Kidney epithelial cell (primary cell): ENCODE data around the gene C19orf44. TPM values are rescaled to one million over a fixed set of nuclear protein-coding genes. Genes with fewer than 3 reads are reported as not detected.
A peak's percentile ranks its signal among the peaks of the same experiment; 100 is the strongest.

Source experiments
- DNase-seq: peaks from one replicate; pipeline ENCODE4 v3.0.0-alpha.2; 2010; ENCODE audit warnings: low read depth
- H3K27me3 ChIP-seq: 2 replicates; pipeline ENCODE4 v1.6.0; 2011; ENCODE audit warnings: low read length; ENCODE audit not compliant: control insufficient read depth, insufficient read depth
- H3K36me3 ChIP-seq: 2 replicates; pipeline ENCODE4 v1.5.1; 2011; ENCODE audit warnings: low read length; ENCODE audit not compliant: control insufficient read depth, insufficient read depth
- H3K4me3 ChIP-seq: 2 replicates; pipeline ENCODE4 v1.5.1; 2011; ENCODE audit warnings: low read depth, mild to moderate bottlenecking, control low read depth, low read length
- CTCF ChIP-seq: IDR thresholded peaks from 2 replicates; pipeline ENCODE4 v1.5.1; 2011; ENCODE audit warnings: mild to moderate bottlenecking, moderate library complexity, low read length, control low read depth, inconsistent platforms; ENCODE audit not compliant: insufficient read depth, poor library complexity, severe bottlenecking
- total RNA-seq: library from RNA; depleted of rRNA; stranded (reverse); fragments of >200 nt; gene quantifications from 2 replicates; pipeline ENCODE4 v1.2.3, GENCODE V29; 2015

C19orf44 gene
- total RNA-seq, 1 donor from 2014 or later = 2.7 TPM

- peaks cover 4% of the 10 kb centered on the region for H3K36me3 ChIP-seq
- no peak for TF ChIP-seq CTCF
- DNase-seq = no peak
- H3K4me3 ChIP-seq = no peak overlapping the region
- H3K27me3 ChIP-seq = no peaks in the 10 kb centered on the region
Measured at GRCh38 chr19:16536130-16536529, 39.9 kb downstream of the C19orf44 start.

- peaks cover 4% of the 10 kb centered on the region for H3K36me3 ChIP-seq
- no peak for DNase-seq
- H3K27me3 ChIP-seq = no peaks in the 10 kb centered on the region
- TF ChIP-seq CTCF = no peak
- no peak overlapping the region for H3K4me3 ChIP-seq
Measured at GRCh38 chr19:16537111-16537510, 40.9 kb downstream of the C19orf44 start.

GRCh38 chr19:16540948-16541347, 44.8 kb downstream of the C19orf44 start:
- H3K36me3 ChIP-seq = peaks cover 4% of the 10 kb centered on the region
- TF ChIP-seq CTCF = no peak
- peak overlapping the region; percentile 99 for H3K4me3 ChIP-seq
- no peak for DNase-seq
- no peaks in the 10 kb centered on the region for H3K27me3 ChIP-seq

- Histone ChIP-seq H3K36me3 (peaks cover 4% of the 10 kb centered on the region), H3K27me3 (no peaks in the 10 kb centered on the region), H3K4me3 (peak overlapping the region; percentile 99)
- DNase-seq = no peak
- TF ChIP-seq CTCF = no peak
Measured at GRCh38 chr19:16541526-16542044, 45.4 kb downstream of the C19orf44 start.

DNA sequence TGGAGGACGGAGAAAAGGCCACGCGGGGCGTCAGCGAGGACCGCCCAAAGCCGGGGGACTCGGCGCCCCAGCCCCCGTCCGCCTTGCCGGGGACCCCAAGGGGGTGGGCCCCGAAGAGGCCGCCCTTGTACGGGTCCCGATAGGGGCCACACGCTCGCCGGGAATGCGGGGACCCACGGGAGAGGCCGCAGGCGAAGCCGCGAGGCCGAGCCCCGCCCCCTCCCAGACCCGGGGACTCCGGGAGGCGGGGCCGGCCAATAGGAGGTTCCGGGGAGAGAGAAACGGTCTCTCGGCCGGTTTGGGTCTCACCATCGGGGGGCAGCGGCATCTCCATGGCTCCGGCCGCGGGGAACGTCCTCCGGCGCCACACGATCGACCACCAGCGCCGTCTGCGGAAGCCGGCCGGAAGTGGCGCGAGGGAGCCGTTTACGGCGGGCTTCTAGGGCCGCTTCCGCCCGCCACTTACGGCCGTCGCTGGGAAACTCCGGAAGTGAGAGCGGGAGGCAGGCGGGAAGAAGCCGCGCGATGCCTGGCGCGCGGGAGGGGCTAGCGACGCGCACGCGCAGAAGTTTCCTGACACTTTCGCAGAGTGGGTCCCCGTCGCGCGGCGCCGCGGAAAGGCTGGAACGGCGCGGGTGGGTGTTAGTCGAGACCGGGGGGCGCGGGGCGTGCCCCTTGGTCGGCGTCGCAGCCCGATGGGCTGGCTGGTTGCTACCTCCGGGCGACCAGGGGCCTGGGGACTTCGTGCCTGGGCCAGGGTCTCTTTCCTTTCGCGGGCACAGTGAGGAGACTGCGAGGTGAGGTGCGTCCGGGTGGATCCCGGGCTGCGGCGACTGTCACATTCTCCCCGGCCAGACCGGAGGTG, 46.1 kb downstream of the C19orf44 start, which contains the start of gene CHERP:
TSS of gene CHERP (minus strand) at position 393 of the 865 bp plus-strand sequence. CDS start at position 334, 59 bp downstream.
- Histone ChIP-seq H3K36me3 (peaks cover 4% of the 10 kb centered on the region), H3K27me3 (no peaks in the 10 kb centered on the region), H3K4me3 (peak within 1 kb of the TSS; percentile 99)
- TF ChIP-seq CTCF = no peak
- DNase-seq = peak; percentile 58
